Peyer's patch (tissue), 4 donors: ENCODE results near the gene CALN1.

Experiments used
- CTCF ChIP-seq, 6 experiments: fragments of 450-650 bp in 4 of 6; fragments of 200-600 bp in 2 of 6; sonication (generic) in 1 of 6; IDR thresholded peaks; one replicate each; pipeline ENCODE4 v1.5.1; 2017 to 2019; ENCODE audit warnings: antibody characterized with exemption in 6 of 6, mild to moderate bottlenecking in 3 of 6, moderate library complexity in 1 of 6
- POLR2A ChIP-seq, 2 donors: fragments of 450-650 bp; IDR thresholded peaks; one replicate each; pipeline ENCODE4 v1.5.1; 2017; ENCODE audit warnings: antibody characterized with exemption in 2 of 2, mild to moderate bottlenecking in 2 of 2, moderate library complexity in 2 of 2

GRCh38 chr7:71784781-71785180 is 627.4 kb downstream of the CALN1 start:
- TF ChIP-seq POLR2A (IDR thresholded peaks at IDR 0.05) (no peak), CTCF (IDR thresholded peaks at IDR 0.05) (no peak)
